Measurements from ENCODE around the gene DDR2. TPM values are rescaled to one million over a fixed set of nuclear protein-coding genes. Genes with fewer than 3 reads are reported as not detected.
"Not testable (repeated sequence)": the region's sequence is repeated elsewhere in the genome, so short reads cannot be mapped to it uniquely, and the experiment has no call there.

Gene DDR2
- total RNA-seq, 1 donor from 2014 or later, result 0.44 TPM

DNA sequence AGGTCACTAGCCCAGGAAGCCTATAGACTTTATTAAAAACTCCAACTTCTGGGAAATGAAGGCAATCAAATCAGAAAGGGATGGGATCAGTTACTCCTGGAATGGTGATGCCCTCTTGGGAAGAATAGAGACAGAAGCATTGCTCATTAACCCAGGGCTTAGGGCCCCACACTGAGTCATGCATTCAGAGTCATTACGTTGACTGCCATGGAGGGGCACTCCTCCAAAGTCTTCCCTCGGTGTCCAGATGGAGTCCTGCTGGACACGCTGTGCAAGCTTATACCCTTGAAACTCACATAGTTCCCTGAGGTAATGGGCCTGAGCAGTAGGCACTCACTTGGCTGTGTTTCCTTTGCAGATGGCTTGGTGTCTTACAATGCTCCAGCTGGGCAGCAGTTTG is 123.0 kb downstream of the DDR2 start:
- intact Hi-C loops (cut with micrococcal nuclease), result no loop called here

DNA sequence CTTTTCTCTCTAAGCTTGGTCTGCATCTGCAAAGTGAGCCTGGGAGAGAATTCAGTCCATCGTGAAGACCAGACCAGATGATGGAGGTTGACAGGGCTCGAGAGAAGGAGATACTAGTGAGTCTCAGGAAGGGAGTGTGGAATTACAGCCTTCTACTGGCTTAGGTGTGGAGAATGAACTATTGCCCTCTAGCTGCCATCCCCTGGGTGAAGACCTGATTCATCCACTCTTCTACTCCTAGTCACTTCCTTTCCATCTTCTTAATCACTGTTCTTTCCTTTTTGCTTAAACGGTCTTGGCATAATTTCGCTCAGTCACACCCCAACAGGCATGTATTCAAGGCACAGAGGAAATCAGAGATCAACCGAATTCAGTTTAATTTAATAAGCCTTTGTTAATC is 124.3 kb downstream of the DDR2 start:
- intact Hi-C loops (cut with micrococcal nuclease), result no loop called here

DNA sequence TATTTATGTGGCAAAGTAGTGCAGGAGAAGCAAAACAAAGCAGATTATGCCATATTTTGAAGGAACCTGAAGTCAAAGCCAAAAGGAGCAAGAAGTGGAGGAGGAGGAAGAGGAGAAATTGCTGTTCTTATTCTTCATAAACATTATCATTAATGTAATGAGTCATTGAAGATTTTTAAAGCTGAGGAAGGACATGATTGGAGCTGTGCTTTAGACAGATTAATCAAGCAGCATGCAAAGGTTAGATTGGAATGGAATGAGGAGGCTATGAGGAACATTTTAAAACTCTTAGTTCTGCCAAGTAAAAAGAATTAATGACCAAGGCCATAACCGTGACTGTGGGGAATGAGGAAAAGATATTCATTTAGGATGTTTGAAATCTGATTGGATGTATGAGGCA is 125.2 kb downstream of the DDR2 start:
- intact Hi-C loops (cut with micrococcal nuclease), result no loop called here

DNA sequence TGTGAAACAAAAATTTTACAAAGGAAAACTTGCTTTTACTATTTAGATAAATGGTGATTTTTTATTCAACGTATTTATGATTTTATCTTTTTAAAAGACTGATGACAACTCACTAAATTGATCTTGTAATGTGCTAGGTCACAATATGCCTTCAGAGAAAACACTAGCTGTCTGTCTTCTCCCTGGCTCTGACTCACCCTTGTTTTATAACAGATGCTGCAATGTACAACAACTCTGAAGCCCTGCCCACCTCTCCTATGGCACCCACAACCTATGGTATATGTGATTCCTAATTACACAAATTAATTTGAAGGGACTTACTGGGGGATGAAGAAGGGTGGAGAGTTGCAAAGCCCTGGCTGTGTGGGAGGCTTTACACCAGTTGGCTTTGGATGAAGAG is 133.5 kb downstream of the DDR2 start:
- intact Hi-C loops (cut with micrococcal nuclease), result no loop called here

DNA sequence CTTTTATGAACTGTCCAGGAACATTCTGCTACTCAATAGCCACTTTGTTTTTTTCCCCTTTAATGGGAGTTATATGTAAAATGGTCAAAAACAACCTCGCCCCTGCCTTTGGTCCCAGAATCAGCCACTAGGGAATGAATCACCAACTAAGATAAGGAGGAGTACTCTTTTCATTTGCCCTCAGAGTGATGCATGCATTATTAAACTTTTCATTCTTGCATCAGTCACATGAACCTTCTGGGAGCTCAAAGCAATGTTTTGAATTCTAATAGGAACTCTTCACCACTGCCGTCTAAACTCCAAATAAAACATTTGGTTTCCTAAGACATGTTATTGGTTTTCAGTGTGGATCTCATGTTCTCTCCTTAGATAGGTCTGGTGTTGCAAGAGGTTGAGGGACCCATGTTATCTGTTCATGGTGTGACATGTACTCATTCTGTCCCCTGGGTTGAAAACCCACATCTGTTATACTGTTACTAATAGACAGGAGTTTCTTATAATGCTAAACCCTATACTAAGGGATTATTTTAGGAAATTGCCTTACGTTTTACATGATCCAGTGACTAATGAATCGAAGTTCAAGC is 140.4 kb downstream of the DDR2 start:
- intact Hi-C loops (cut with micrococcal nuclease), result no loop called here

DNA sequence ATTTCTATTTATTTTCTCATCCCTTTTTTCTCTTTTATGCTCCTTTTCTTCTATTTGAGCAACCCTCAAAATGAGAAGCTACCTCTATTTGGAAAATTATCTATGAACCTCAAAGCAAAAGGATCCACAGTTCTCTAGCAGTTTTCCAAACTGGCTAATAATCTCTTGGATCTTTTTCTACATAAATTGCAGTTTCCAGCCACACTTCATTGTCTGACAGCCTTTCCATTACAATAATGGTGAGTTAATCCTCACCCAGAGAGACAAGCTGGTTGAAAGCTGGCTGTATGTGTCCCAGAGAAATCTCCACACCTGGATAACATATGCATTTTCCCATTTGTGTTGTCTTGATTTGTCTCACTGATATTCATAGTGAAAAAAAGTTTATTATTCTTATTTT is 141.7 kb downstream of the DDR2 start:
- intact Hi-C loops (cut with micrococcal nuclease), result no loop called here

DNA sequence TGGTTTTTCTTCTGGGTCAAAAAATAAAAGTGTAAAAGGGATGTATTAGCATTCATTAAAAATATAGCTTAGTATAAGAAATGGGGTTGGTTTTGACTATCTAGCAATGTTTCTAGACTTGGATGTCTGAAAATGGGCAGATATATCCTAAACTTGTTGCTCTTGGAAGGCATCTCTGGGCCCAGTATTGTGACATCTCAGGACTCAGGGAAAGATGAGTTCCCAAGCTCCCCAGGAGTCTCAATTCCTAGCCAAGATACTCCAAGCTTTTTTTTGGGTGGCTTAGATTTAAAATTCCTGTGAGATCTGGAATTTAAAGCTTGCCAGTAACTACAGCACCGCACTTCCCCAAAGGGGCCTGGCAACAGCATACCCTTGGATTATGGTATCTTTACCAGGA is 146.8 kb downstream of the DDR2 start:
- intact Hi-C loops (cut with micrococcal nuclease), result no loop called here

DNA sequence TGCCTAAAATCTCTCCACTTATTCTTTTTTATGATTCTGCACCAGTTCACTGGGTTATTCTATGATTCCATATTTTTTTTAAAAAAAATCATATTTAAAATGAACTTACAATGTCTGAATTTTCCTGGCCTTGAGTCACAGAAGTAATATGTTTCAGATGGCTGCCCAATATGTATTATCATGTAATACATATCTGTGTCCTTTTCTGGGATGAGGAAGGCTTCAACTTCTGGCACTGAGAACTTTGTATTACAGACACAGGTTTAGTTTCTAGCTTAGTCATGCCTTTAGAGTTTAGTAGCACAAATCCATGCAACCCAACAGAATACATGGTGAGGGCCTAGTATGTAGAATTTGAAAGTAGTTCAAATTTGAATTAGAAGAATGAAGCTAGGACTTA is 150.4 kb downstream of the DDR2 start:
- intact Hi-C loops (cut with micrococcal nuclease), result no loop called here

DNA sequence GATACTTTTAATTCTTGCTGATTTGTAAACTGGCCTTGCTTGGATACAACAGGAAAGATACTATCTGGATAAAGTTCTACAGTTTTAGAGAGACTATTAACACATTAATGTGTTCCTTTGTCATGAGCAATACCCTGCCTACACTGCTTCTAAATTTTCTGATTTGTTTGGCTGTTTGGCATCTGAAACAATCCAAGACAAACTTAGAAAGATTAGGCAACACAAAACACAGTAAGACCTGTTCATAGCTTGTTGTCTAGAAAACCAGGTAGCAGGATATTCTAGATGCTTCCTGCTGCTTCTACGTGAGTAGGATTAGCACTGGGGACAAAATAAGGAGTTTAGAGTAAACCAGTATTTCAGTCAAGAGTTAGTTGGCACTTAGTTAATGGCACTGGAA is 152.7 kb downstream of the DDR2 start:
- intact Hi-C loops (cut with micrococcal nuclease), result not testable (repeated sequence)

DNA sequence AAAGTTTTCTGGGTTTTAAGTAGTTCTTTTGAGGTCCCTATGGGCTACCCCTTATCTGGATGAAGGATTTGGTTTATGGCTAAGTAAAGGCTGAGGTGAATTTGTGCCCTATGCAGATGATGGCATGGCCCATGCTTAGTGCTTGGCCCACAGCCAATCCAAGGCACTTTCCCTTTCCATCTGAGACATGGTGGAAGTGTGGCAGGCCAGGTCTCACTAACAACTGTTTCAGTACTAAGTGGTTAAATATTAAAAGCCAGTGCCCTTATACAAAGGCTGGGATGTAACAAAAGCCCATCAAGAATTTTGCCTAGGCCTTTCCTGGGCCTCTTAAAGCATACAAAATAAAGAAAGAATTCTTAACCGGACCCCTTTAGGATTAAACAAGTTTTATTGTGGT is 156.5 kb downstream of the DDR2 start:
- intact Hi-C loops (cut with micrococcal nuclease), result not testable (repeated sequence)

DNA sequence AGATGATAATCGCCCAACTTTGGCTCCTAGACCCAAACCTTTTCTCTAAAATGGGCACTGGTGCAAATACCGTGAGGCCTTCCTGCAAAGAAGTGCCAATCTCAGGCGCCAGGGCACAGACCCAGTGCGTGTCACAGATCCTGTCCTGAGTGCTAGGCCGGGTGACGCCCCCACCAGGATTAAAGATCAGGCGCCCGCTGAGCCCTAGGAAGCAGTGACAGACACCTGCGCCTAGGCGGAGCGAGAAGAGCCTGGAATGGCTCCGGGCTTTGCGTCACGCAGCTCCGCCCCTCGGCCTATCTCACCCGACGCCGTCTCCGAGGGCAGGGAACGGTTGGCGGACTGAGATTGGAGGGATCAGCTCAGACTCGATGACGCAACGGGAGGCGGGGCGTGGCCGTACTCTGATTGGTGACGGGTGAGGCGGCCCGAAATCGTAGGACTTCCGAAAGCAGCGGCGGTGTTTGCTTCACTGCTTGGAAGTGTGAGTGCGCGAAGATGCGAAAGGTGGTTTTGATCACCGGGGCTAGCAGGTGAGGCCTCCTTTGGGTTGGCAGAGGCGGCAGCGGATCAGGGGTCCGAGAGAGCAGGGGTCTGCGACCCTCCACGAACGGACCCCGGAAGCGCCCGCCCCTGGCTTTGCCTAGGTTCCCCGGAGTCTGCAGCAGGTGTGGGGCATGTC is 158.2 kb downstream of the DDR2 start, which contains the start of gene HSD17B7:
HSD17B7 (plus strand) TSS at position 400 of the 682 bp plus-strand sequence; CDS start at position 499, 99 bp downstream.
- intact Hi-C loops (cut with micrococcal nuclease), result loop anchor here (1.0 to 2.0 kb wide), 2 partner anchors 230 to 532 kb away; partner anchors contain the start of gene UAP1

DNA sequence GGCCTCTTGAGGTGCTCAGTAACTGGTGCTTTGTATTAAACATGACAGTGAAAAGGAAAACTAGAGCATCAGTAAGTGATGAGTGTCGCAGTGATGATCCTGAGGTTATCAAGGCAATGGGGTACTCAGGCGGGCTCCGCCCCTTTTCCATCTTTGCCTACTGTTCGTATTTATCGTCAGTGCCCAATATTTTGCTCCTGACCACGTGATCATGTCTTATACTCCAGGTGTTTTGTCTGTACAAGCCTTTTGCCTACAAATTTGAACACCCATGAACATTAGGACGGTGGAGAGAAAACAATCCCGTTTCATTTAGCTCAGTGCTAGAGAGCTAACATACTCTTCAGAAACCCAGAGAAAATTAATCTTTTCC is 158.7 kb downstream of the DDR2 start:
- intact Hi-C loops (cut with micrococcal nuclease), result loop anchor here (1.0 to 2.0 kb wide), 2 partner anchors 230 to 531 kb away; partner anchors contain the start of gene UAP1

DNA sequence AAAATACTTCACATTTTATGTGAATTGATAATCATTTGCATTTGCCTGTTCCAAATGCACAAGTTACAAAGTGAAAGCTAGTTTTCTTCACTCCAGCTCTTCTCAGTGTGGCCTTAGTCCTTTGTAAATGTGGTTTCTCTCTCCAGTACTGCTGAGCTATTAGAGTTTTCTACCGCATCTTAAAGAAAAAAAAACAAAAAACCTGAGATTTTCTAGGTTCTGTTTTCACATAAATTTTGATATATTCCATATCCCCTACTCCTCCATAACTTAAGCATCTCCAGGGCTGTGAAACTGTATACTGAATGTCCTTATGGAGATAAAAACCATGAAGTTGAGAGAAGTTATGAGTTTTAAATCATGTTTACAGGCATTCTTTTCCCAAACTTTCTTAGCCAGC is 162.0 kb downstream of the DDR2 start:
- intact Hi-C loops (cut with micrococcal nuclease), result not testable (repeated sequence)

DNA sequence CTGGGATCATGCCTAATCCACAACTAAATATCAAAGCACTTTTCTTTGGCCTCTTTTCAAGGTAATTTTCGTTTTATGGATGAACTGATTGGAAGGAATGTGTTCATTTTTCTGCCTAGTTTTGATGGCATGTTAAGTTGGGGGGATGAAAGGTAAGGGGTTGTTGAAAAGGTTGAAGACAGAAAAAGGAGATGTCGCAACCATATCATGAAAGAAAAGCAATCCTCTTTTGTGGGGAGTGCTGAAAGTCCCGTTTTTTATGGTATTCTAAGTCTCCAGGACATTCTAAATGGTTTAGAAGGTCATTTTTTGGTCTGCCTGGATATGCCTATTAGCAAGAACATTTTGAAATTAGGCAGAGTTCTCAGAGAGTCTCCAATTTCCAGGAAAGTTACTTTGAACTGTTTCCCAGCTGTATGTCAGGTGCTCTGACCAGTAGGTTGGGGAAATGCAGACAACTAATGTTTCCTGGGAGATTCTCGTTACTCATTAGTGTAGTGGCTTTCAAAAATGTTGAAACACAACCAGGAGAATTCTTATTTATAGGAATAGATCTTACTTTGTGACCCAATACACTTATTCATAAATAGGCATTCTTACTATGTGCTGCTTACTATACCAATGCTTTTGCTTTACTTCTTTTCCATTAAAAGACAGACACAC is 164.5 kb downstream of the DDR2 start:
- intact Hi-C loops (cut with micrococcal nuclease), result not testable (repeated sequence)

DNA sequence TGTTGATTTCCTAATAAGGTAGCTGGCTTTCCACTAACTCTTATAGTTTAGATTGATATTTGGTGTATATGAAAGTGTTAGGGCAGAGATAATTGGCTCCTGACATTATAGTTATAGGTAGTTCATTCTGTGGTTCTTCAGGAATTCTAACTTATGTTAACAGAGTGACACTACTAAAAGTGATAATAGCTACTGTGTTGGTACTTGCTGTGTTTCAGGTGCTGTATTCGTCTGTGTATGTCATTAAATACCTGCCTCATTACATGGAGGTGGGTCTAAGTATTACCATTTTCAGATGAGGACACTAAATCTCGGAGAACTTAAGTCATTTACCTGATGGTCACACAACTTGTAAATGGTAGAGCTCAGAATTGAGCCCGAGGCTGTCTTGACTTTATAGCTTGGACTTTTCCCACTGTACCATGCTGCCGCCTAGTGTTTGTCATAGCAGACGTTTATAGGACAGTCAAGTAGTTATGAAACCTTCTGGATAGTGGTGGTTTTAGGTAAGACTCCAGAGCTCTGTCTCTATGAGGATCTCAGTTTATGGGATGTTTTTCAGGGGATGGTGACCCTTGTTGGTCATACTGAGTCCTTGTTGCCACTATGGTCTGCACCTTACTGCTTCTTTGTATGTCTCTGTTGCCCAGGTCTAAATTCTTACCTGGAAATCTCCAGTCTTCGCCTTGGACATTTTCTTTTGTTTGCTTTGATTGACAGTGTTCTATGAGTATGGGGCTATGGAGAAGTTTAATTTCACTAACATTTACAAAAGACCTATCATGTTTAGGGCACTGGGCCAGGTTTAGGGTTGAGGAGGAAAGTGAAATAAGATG is 167.9 kb downstream of the DDR2 start:
- intact Hi-C loops (cut with micrococcal nuclease), result loop anchor here (2.0 to 10.0 kb wide), 2 partner anchors 187 to 305 kb away; partner anchors contain the start of gene UHMK1

DNA sequence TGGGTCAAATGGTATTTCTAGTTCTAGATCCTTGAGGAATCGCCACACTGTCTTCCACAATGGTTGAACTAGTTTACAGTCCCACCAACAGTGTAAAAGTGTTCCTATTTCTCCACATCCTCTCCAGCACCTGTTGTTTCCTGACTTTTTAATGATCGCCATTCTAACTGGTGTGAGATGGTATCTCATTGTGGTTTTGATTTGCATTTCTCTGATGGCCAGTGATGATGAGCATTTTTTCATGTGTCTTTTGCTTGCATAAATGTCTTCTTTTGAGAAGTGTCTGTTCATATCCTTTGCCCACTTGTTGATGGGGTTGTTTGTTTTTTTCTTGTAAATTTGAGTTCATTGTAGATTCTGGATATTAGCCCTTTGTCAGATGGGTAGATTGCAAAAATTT is 175.2 kb downstream of the DDR2 start:
- intact Hi-C loops (cut with micrococcal nuclease), result loop anchor here (10.0 kb wide), 1 partner anchor 313 kb away; the partner anchor contains the start of gene UHMK1

DNA sequence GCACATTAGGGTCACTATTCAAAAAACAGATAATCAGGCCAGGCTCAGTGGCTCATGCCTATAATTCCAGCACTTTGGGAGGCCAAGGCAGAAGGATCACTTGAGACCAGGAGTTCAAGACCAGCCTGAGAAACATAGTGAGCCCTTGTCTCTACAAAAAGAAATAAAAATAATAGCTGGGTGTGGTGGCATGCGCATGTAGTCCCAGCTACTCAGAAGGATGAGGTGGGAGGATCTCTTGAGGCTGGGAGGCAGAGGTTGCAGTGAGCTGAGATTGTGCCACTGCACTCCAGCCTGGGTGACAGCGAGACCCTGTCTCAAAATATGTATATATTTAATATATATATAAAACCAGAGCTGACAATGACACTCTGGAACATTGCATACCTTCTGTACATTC is 180.1 kb downstream of the DDR2 start:
- intact Hi-C loops (cut with micrococcal nuclease), result not testable (repeated sequence)

DNA sequence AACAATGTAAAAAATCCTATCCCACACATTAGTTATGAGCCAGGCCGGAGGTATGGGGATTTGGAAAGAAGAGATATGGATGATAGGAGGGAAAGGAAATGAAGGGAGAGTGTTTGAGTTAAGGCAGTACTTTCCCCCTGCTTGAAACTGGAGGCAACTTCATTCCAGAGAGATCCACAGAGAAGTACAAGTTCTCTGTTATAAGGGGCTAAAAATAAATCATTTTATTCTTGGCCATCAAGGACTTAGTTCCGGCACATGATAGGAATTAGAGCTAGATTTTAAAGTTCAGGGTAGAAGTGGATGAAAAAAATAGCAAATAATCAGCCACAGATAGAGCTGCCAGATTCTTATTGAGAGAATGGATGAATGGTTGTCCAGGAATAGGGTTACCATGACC is 185.9 kb downstream of the DDR2 start:
- intact Hi-C loops (cut with micrococcal nuclease), result not testable (repeated sequence)

DNA sequence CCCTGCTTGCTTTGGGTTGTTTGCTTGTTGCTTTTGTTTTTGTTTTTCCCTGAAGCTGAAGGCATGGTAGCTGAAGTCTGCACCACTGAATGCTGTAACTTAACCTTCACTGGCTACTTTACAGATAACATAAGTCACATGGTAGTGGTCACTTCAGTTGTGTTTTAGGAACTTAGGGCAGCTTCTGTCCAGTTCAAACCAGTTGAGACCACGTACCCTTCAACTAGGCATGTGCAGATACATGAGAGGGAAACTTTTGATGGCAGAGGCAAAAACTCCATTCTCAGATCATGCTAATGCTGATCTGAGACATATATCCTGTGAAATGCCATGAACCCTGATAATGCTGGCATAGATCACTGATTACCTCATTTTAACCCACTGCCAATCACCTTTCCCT is 186.4 kb downstream of the DDR2 start:
- intact Hi-C loops (cut with micrococcal nuclease), result not testable (repeated sequence)

DNA sequence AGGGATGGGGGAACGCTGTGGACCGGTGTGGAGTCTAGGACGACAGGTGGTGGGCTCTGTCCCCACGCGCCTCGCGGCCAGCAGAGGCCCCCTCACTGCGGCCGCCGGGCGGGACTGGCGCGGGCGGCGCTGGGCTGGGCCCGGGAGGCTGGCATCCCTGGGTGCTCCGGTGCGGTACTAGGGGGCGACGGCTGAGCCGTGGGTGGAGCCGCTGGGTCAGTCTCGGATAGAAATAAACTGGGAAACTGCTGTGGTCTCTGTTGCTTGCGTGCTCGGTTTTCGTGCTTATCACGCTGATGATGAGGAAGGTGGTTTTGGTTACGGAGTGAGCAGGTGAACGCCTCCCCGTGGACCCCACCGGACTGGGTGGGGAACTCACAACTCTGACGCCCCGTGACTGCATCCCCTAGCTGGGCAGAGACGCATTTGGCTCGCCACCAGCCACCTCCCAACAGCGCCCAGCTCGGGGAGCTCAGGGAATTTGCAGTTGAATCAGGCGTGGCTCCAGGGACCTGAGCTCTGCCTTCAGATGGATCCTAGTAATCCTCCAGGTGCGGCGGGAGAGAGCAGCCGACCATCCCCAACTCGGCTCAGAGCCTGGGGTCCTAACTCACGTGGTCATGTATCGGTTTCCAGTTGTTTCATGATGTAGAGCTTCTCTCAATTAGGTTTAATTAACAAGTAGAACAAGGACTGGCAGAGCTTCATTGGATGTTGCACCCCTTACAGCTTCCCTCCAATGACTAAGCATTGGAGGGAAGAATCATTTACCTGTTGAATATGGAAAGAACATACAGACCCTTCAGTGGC is 190.3 kb downstream of the DDR2 start:
- intact Hi-C loops (cut with micrococcal nuclease), result no loop called here

DNA sequence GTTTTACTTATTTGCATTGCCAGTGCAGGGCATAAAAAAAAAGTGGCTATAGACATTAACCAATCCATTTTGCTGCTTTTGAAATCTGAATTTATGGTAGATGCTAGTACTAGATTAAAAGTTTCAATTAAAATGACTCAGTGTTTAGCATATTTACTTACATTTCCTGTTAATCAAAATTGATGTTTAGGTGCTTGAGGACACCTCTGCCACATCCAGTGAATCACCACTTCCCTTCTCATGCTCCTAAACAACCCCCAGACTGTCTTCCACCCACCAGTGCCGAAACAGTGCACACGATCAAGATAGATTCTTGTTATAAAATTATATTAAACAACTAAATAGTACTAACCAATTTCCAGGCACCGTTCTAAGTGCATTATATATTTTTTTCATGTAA is 191.0 kb downstream of the DDR2 start:
- intact Hi-C loops (cut with micrococcal nuclease), result no loop called here
